HuH-7 (cell line): ENCODE results near the gene LHCGR.
"Not testable (repeated sequence)": the region's sequence is repeated elsewhere in the genome, so short reads cannot be mapped to it uniquely, and the experiment has no call there.

Experiments used
- DNase-seq: peaks from one replicate; pipeline ENCODE4 v3.0.0; 2011; ENCODE audit warnings: low spot score

The LHCGR gene

GRCh38 chr2:48709096-48710034, 46.2 kb downstream of the LHCGR start:
- no peak for DNase-seq

GRCh38 chr2:48707466-48707865, 48.1 kb downstream of the LHCGR start:
- DNase-seq: no peak

- not testable (repeated sequence) for DNase-seq
These were observed 51.9 kb downstream of the LHCGR start for GRCh38 chr2:48703621-48704020.

DNA sequence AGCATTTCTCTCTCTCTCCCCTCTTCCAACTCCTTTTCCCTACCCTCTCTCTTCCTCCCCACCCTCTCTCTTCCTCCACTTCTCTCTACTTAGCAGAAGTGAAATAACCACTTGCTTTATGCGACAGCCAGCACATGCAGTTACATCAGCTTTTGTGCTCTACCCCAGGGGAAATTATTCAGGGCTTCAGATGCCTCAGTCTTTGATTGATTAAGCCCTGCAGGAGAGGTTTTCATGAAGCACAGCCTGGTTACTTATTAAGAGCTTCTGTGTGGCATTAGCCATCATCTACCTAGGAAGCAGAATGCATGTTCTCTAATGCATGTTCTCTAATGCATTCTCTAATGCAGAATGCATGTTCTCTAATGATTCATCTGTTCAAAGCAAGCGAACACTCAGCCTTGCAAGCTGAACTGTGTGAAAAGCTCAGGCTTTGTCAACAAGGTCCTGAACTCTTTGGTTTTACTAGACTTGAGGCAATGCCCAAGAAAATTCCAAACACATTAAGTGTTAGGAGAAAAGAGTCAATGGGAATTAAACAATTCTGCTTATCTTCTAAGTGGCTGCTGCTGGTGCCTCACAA, 56.1 kb downstream of the LHCGR start:
- DNase-seq: no peak

GRCh38 chr2:48696881-48697280, 58.6 kb downstream of the LHCGR start:
- DNase-seq: no peak

- DNase-seq: no peak
These were observed 59.5 kb downstream of the LHCGR start for GRCh38 chr2:48695991-48696390.

DNA sequence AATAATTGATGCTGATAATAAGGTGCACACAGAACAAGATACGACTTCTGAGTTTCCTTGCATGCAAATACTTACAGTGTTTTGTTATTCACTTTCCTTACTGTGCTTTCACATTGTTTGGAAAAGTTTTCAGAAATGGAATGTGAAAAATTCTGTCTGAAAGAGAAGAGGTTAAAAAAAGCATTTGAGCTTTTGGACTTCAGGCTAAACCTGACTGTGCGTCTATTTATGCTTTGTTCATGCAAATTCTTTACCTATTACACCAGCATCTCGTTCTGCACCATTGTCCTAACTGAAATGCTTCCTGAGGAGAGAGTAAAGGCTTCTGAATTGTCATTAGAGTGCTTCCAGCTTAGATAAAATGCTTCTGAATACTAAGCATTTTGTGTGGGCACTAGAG, 61.4 kb downstream of the LHCGR start:
- DNase-seq: no peak

DNA sequence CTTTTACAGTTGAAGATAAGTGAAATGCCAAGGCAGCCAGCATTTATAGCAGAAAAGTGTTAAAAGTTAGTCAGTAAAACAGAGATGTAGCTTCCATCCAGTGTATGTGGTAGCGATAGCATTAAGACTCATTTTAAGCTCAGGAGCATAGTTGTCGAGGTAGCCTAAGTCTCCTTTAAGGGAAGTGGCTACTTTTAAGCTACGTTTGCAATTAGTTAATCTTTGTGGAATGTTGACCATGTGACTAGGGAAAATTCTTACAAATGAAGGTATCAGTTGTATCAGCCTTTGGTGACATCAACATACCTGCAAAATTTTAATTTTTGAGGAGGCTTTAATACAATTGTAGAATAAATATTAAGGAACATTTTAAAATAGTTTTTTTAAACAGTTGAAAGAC, 61.9 kb downstream of the LHCGR start:
- DNase-seq: no peak

- no peak for DNase-seq
These were observed 62.5 kb downstream of the LHCGR start for GRCh38 chr2:48693066-48693465.

DNA sequence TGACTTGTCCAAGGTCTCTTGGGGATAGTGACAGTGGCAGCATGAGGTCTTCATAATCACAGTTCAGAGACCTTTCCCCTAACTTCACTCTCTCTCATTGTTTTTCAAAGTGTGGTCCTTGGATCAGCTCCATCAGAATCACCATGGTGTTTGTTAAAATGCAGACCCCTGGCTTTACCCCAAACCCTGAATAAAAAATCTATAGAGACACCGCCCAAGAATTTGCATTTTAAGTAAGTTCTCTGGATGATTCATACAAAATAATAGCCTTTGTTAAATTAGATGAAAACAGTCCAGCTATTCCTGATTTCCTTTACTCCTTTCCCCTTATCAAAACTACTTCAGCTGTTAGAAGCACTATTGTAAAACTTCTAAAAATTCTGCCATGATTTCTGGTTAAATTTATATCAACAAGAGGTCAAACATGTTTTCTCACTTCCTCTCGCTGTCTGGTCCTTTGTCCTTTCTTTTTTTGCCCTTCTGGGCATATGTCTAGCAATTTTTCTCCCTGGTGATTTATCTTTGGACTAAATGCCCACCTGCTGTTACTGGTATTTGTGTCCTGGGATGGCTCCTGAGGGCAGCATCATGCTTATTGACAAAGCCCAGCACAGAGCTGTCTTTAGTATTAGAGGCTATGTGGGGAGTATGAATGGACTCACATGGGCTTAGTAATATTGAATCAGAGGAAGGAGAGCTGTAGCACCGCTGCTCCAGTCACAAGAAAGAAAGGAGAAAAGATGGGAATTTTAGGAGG, 63.4 kb downstream of the LHCGR start:
- DNase-seq: no peak

GRCh38 chr2:48685126-48685525, 70.4 kb downstream of the LHCGR start:
- DNase-seq: no peak

DNA sequence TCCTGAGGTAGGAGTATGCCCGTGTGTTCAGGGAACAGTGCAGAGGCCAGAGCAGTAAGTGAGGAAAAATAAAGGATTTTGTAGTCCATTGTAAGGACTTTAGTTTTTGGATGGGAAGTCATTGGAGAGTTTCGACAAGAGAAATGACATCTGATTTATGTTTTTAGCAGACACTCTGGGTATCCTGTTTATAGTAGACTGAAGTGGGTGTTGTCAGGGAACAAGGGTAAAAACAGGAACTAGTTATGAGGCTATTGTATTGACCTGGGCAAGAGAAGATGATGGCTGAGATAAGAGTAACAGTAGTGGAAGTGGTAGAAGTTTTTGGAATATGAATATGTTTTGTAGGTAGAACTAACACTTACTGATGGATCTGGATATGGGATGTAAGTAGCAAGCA, 78.1 kb downstream of the LHCGR start:
- DNase-seq: no peak

DNA sequence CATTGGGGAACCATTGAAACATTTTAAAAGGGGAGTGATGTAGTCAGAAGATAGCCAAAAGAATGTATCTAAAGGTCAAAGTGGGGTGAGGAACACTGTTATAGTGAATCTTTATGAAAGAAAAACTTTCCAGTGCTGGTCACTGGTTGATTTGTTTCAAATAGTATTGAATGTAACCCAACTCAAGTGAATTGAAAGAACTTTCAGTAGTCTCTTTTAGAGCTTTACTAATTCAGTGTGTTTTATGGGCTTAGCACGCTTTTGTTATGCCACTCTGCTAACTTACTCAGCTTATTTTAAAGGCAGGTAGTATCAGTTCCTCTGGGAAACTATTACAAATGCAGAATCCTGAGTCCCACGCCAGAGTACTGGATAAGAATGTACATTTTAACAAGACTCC, 80.6 kb downstream of the LHCGR start:
- no peak for DNase-seq

GRCh38 chr2:48673581-48673980, 81.9 kb downstream of the LHCGR start:
- no peak for DNase-seq

GRCh38 chr2:48668992-48669391, 86.5 kb downstream of the LHCGR start:
- DNase-seq: no peak

DNA sequence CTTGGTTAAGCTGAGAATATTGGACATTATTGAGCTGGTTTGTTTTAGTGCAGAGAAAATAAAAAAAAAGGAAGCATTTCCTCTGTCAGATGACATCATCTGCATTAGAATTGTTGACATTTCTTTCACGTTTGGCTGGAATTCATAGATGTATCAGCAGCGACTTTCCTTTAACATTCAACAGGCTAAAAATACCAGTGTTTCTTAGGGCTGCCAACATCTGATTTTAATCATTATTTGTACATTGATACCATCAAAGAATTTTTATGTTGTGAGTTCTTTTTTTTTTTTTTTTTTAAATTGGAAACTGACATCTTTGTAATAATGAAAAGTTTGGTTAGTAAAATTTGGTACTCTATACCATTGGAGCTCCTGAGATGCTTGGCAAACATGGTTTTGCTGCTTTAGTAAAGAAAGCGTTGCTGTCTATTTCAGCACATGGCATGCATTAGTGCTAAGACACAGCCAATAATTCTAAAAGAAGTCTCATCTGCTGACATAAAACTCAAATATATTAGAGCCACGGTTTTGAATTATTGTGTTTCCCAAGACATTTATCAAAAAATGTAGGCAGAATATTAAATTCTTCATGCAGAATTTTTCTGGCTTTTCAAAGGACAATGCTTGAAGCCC, 104.2 kb downstream of the LHCGR start:
- DNase-seq: no peak

GRCh38 chr2:48638261-48638660, 117.3 kb downstream of the LHCGR start:
- DNase-seq: no peak
